DND-41 (cell line): ENCODE results near the gene OSTC.

Experiments
- EZH2 ChIP-seq: IDR thresholded peaks from 3 replicates; pipeline ENCODE4 v1.6.1; 2012; ENCODE audit warnings: borderline replicate concordance, low read depth, mild to moderate bottlenecking, moderate library complexity, low read length, inconsistent platforms; ENCODE audit not compliant: severe bottlenecking
- TF ChIP-seq, protein P1 (sequence below): IDR thresholded peaks from 2 replicates; pipeline ENCODE4 v1.5.1; 2012; ENCODE audit warnings: borderline replicate concordance, low read length, moderate library complexity, mild to moderate bottlenecking; ENCODE audit not compliant: poor library complexity, severe bottlenecking; ENCODE audit errors: extremely low read depth

GRCh38 chr4:108646706-108647105 is 3.7 kb upstream of the OSTC start:
- TF ChIP-seq, protein P1, sequence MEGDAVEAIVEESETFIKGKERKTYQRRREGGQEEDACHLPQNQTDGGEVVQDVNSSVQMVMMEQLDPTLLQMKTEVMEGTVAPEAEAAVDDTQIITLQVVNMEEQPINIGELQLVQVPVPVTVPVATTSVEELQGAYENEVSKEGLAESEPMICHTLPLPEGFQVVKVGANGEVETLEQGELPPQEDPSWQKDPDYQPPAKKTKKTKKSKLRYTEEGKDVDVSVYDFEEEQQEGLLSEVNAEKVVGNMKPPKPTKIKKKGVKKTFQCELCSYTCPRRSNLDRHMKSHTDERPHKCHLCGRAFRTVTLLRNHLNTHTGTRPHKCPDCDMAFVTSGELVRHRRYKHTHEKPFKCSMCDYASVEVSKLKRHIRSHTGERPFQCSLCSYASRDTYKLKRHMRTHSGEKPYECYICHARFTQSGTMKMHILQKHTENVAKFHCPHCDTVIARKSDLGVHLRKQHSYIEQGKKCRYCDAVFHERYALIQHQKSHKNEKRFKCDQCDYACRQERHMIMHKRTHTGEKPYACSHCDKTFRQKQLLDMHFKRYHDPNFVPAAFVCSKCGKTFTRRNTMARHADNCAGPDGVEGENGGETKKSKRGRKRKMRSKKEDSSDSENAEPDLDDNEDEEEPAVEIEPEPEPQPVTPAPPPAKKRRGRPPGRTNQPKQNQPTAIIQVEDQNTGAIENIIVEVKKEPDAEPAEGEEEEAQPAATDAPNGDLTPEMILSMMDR: no peak
- TF ChIP-seq EZH2: no peak
